C4-2B (cell line): ENCODE data around the gene SLC7A6OS.

Experiments used
- ZFX ChIP-seq: fragments of 450-650 bp; IDR thresholded peaks from 2 replicates; pipeline ENCODE4 v1.6.1; 2017
- TF ChIP-seq, protein P1 (sequence below): fragments of 450-650 bp; conservative IDR thresholded peaks from 2 replicates; pipeline ENCODE4 v1.5.1; 2017; ENCODE audit warnings: mild to moderate bottlenecking

DNA sequence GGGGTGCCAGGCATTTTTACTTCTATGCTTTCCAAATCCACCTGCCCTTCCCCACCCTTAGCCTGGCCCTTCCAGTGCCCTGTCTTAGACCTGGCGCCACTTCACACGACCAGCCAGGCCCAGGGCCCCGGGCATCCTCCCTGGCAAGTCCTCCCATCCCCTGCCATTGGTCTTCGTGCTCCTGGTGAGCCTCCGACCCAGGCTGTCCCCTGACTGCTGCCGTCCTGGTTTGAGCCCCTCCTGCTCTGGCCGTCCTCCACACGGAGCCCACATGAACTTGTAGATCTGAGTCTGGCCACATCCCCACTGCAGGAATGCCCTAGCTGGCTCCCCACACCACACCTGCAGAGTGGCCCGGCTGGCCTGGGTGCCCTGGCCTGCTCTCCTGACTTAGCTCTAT, 44.1 kb upstream of the SLC7A6OS start:
- TF ChIP-seq, protein P1, sequence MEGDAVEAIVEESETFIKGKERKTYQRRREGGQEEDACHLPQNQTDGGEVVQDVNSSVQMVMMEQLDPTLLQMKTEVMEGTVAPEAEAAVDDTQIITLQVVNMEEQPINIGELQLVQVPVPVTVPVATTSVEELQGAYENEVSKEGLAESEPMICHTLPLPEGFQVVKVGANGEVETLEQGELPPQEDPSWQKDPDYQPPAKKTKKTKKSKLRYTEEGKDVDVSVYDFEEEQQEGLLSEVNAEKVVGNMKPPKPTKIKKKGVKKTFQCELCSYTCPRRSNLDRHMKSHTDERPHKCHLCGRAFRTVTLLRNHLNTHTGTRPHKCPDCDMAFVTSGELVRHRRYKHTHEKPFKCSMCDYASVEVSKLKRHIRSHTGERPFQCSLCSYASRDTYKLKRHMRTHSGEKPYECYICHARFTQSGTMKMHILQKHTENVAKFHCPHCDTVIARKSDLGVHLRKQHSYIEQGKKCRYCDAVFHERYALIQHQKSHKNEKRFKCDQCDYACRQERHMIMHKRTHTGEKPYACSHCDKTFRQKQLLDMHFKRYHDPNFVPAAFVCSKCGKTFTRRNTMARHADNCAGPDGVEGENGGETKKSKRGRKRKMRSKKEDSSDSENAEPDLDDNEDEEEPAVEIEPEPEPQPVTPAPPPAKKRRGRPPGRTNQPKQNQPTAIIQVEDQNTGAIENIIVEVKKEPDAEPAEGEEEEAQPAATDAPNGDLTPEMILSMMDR: no peak
- TF ChIP-seq ZFX: no peak
